ENCODE data around the gene MYO18B.
A peak's percentile ranks its signal among the peaks of the same experiment; 100 is the strongest.

MYO18B gene

DNA sequence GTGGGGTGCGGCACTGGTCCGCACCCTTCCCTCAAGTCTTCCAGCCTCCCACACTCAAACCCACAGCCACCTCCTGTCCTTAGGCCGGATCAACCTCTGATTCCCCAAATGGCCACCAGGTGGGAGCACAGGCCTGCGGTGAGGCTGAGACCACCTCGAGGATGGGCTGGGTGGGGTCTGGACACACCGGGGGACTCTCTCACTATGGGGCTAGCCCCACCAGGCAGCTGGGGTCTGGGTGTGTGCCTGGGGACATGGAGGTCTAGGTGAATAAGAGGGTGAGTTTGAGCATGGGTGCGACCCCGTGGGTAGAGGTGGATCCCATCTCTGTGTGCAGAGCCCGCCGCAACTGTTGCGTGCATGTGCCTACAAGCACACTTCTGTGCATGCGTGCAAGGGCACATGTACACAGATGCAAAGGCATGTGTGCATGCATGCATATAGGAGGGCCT, 32.6 kb downstream of the MYO18B start:
- peak in 6 of 56 donors; percentile 4 to 27 (median 14) for DNase-seq

DNA sequence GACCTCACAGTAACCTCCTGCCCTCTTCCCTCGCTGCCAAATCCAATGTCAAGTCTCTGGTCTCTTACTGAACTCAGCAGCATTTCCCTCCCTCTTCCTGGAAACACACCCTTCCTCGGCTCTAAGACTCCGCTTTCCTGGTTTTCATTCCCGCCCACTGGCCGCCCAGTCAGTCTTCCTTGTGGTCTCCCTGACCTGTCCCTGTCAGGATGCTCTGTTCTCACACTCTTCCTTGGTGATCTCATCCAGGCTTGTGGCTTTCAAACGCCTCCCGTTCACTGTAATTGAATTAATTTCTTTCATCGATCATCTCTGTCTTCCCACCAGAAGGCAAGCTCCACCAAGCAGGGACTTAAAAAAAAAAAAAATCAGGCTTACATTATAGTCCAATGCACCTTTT, 33.5 kb downstream of the MYO18B start:
- DNase-seq = no peak

DNA sequence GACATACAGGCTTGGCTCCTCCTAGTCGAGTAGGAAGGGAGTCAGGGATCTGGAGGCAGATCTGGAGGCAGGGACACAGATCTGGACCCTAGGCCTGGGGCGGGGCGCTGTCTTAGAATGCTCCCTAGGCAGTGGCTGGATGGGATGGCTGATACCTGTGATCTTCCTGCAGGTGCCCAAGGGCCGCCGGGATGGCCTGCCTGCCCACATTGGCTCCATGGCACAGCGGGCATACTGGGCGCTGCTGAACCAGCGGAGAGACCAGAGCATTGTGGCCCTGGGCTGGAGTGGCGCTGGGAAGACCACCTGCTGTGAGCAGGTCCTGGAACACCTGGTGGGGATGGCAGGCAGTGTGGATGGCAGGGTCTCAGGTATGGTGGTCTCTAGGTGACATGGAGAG, 35.4 kb downstream of the MYO18B start:
- DNase-seq = no peak

DNA sequence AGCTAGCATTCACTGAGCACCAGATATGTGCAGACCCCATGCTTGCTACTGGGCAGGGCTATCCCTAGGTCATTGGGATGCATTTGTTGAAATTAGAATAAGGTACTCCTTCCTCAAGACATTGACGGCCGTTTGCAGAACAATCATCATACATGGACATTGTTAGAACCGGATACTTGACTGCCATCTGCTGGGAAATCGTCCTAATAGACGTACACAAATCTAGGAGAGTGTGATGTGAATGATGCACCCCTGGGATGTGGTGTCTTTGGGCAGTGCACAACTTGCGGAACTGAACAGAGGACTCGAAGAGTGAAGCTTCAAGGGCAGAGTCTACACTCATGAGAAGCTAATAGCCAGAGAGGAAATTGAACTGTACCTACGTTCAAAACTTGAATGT, 35.9 kb downstream of the MYO18B start:
- peak in 2 of 56 donors; percentile 0 to 26 for DNase-seq

DNA sequence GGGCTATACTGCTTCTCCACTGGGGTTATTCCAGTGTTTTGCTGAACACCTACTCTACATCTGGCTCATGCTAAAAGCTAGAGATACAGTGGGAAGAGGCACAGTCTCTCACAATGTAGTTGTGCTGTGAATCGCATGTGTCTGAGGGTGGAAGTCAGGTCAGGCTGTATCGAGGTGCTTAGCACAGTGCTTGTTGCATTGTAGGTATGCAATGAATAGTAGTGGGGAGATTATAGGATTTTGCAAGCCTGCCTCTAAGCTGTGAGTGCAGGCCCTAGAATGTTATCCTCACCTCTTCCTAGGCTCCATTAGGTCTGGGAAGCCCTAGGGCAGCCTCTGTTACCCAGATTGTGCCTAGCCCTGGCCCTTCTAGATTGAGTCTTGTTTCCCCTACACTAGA, 37.4 kb downstream of the MYO18B start:
- no peak for DNase-seq

DNA sequence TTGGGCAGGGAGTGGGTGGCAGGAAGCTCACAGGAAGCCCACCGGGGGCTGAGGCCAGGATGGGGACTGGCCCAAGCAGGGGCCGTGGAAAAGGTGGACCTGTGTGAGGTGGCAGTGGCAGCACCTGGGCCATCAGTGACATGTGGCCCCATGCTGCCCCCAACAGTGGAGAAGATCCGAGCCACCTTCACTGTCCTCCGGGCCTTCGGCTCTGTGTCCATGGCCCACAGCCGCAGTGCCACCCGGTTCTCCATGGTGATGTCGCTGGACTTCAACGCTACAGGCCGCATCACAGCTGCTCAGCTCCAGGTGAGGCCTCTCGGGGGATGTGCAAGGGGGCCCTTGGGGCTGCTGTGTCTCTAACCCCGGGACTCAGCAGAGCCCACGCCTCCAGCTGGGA, 37.9 kb downstream of the MYO18B start:
- no peak for DNase-seq

DNA sequence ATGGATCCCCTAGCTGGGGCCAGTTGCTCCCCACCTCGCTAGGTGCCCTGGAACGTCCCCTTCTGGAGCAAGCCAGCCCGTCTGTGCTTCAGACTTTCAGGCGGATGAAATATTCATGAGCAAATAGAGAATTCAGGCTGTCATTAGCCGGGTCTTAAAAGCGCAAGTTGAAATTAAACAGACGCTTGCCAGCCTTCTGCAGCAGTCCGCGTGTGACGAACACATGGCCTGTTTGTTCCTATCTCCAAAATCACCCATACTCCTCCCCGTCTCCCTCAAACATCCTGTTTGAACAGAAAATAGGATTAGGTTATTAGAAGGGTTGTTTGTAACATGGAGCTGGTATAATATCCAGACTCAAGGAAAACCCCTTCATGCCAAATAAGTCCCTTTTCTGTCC, 38.7 kb downstream of the MYO18B start:
- no peak for DNase-seq

DNA sequence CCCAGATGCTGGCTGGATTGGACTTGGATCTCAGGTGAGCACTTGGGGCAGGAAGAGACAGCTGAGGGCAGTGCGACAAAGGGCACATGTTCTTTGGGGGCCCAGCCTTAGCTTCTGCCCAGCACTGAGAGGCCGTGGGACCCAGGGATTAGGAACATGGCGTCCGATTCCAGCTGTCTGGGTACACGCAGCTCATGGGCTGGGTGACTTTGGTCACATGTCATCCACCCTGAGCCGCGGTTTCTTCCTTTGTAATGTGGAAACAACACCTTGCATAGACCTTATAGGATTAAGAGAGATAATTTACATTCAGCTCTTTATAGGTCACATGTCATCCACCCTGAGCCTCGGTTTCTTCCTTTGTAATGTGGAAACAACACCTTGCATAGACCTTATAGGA, 39.8 kb downstream of the MYO18B start:
- no peak for DNase-seq

DNA sequence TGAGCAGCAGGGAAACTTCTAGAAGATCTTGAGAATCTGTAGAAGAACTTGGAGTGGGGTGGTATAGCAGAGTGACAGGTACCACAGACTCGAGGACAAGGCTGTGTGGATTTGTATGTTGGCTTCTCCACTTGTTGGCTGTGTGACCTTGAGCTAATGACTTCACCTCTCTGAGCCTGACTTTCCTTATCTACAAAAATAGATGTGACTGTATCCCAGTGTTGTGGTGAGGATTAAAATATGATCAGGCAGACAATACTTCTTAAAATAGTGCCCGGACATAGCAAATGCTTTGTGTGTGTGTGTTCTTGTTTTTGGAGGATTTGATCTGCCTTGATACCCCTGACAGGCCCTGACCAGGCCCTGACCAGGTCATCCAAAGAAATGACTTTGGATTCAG, 40.8 kb downstream of the MYO18B start:
- no peak for DNase-seq

DNA sequence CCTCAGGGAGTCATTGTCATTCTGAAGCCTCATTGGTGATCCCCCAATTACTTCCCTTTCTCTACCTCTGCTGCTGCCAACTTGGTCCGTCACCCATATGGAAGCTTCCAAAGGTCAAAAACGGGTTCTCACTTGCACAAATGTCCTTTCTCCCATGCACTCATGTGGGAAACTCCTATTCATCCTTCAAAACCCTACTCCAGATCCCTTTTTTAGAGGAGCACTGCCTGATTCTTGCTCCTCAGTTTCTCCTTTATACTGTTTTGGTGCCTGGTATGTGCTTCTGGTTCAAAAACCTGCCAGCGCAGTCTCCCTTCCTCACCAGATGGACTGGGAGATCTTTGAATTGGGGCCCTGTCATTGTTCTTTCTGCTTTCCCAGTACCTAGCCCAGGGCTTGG, 41.9 kb downstream of the MYO18B start:
- no peak for DNase-seq

DNA sequence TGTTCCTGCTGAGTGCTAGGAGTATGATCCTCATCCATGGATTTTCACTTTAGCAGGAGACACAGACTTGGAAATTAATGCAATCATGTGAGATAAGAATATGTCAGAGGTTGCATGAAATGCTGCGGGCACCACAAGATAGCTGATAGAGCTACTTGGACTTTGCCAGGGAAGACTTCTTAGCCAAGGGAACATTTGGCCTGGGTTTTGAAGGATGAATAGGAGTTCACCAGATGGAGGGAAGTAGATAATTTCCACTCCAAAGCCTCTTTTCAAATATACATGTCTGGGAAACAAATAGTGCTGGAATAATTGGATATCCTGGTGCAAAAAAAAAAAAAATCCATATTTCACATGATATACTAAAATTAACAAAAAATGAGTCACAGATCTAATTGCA, 44.2 kb downstream of the MYO18B start:
- DNase-seq = no peak

DNA sequence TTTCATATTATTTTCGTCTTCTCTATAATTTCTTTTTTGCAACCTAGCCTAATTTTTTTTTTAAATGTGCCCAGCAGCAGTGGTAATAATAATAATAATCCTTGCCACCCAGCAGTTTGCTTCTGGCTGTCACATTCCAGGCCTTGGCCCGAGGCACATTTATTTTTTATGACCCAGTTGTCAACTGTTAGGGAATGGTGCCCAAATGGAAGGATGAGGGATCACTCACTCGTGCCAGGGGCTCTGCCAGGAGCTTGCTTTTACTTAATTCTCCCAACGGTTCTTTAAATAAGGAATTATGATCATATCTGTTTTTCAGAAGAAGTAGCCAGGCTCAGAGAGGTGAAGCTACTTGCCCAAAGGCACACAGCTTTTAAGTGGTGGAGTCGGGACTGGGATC, 49.6 kb downstream of the MYO18B start:
- DNase-seq = no peak

DNA sequence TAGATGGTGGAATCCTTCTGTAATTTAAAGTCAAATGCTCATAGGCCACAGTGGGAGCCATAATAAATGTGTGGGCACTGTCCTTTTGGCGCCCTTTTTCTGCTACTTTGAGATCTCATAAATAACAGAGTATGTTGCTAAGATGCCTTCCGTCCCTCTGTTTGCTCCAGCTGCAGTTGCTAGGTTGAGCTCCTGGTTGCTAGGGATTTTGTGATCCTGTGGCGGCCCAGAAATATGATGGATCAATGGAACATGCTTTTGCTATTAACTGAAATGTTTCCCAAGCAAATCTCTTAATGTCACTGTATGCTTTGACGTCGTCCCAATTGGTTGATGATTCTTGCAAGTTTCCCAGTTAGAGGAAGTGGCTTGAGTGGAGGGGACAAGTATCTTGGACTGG, 53.5 kb downstream of the MYO18B start:
- DNase-seq = no peak

DNA sequence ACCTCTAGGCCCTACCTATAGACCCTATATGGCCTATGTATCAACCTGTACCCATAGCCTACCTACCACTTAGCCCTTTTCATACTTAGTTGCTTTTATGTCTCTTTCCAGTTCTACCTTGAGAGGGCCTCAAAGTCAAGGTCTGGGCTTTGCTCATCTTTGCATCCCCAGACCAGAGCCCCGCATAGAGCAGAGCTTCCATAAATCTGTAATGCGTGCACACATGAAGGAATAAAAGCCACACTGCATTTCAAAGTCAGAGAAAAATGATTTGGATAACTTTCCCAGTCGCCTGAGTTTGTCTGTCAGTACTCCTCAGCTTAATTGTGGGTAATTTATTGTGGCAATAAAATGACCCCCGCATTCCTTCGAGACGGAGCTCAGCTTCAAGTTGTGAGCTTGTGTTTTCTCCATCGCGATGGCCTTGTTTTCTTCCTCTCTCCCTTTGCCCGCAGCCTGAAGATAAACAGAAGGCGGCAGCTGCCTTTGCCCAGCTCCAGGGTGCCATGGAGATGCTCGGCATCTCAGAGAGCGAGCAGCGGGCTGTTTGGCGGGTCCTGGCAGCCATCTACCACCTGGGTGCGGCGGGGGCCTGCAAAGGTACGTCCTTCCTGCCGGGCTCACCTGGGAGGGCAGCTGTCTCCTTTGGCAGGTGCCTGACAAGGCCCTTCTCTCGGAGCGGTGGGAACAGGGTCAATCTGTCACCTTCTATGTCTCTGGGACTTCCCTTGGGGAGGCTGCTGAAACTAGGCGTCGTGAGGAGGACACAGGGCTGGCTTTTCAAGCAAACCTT, 55.7 kb downstream of the MYO18B start:
- no peak for DNase-seq

DNA sequence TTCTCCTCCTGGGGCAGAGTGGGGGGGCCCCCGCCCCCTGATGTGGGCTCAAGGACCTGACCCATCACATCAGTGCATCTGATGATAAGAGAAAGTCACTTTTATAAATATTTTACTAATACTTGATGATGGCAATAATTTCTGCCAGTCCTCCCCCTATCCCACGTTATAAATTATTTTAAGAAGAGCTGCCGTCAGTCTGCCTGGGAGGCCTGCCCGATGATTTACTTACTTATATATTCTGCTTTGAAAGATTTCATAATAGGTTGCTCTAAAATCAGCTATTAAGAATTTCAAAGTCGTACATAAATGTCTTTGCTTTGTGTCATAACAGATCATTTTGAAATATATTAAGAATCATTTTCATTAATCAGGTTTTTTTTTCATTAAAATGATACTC, 58.8 kb downstream of the MYO18B start:
- DNase-seq = no peak

DNA sequence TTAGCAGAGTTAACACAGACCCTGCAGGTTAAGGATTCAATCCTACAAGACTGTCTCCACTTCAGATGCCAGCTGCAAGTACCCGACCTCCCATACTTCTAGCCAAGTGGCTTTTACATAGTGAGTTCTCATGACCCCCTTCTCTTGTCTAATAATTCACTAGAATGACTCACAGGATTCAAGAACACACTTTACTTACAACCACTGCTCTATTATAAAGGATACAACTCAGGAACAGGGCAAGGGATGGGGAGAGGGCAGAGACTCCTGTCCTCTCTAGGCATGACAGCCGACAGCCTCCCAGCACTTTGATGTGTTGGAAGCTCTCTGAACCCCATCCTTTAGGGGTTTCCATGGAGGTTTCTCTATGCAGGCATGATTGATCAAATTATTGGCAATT, 60.0 kb downstream of the MYO18B start:
- DNase-seq = no peak

DNA sequence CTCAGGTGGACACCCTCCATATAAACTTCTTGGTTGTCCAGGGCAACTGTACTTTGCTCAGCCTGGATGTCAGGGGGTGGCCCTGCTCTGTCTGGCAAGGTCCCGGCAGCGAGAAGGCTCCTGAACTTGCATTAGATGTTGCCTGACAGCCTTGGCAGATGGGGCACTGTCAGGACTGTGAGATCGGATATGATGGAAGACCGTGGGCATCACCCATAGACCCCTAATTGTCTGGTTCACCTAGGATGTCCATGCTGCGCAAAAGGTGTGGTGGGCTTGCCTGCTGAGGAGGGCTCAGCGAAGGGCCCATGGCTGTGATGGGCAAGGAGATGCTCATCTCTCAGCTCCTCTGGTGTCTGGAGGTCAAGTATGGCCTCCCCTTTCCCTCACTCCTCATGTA, 62.7 kb downstream of the MYO18B start:
- DNase-seq = no peak

DNA sequence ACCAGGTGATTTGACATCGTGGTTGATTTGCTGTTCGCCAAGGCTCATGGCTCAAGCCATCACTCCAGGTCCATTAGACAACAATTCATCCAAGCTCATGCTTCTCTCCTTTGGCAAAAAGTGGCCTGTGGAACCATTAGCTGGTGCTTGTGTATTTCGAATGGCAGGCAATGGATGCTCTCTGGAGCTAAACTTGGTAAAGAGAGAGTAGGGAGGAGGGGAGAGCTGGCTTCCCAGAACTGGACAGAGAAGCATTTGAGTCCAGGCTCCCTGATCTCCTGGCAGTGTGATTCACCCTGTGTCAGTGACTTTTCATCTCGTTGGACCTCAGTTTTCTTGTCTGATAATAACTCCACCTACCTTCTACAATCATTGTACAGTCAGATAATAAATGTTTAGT, 64.6 kb downstream of the MYO18B start:
- DNase-seq = no peak

DNA sequence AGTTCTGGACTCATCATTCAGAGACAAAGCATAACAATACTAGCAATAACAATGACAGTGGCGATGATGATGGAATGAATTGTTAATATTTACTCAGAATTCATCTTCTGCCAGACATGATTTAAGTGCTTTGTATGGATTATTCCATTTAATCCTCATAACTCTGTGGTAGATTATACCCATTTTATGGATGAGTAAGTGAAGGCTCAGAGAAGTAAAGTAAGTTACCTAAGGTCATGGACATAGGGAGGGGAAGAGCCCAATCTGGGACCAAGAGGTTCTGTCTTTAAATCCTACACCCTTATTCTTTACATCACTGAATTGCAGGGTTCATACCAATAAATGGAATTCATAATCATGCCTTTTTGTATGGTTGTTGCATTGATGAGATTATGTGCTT, 72.7 kb downstream of the MYO18B start:
- no peak for DNase-seq

DNA sequence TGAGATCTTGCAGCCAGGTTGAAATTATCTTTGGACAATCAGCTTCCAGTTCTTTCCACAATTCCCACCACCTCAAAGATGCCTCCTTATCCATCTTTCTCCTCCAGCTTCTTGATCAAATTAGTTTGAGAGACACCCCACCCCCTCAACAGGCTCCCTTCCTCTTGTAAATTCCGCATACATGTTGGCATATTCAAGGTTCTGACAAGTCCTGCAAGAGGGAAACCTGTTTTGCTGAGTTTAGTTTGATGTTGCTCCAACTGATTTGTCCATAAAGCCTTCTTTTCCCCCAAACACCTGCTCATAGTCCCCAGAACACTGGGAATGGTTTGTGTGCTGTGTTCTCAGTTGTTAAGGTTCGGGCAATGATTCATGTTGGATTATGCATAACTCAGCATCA, 73.6 kb downstream of the MYO18B start:
- DNase-seq = no peak

DNA sequence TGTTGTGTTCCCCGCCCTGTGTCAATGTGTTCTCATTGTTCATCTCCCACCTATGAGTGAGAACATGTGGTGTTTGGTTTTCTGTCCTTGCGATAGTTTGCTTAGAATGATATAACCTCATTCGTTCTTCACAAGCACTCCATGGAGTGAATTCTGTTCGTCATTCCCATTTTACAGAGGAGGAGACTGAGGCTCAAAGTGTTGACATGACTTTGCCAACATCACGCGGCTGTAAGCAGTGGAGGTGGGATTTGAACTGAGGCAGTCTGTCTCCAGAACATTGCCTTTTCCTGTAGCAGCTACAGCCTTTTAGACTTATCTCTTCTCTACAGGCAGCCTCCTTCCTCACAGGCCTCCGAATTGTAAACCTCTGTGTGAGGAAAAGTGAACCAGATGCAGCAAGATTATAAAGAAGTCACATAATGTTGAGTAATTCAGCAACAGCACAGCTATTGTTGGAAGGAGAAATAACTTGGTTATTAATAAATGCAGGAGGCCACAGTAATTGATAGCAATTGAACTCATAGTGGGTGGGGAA, 74.6 kb downstream of the MYO18B start:
- DNase-seq = no peak

DNA sequence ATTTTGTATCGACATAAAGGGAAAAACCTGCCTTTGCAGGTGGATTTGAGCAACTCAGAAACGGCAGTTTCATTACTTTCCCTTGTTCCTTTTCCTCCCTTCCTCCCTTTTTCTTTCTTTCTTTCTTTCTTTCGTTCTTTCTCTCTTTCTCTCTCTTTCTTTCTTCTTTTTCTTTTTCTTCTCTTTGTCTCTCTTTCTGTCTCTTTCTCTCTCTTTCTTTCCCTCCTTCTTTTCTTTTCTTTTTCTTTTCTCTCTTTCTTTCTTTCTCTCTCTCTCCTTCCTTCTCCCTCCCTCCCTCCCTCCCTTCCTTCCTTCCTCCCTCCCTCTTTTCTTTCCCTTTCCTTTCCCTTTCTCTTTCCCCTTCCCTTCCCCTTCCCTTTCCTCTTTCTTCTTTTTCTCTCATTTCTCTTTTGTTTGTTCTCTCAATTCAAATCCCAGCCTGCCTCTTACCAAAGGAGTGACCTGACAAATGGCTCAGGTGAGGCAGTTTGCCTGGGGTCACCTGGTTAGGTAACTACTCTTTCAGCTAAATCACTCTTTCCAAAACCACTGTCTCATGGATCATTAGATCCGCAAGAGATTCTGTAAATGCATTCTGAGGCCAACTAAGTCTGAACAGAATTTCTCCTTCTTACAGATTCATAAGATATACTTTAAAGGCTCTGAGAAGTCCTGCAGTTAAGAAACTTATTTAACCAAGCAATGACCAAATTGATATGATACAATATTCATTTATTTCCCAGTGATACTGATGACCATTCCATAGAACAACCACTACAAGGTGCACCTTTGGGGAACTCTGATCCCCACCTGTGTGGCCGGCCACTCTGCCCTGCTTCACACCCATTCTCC, 75.3 kb downstream of the MYO18B start:
- DNase-seq = no peak

DNA sequence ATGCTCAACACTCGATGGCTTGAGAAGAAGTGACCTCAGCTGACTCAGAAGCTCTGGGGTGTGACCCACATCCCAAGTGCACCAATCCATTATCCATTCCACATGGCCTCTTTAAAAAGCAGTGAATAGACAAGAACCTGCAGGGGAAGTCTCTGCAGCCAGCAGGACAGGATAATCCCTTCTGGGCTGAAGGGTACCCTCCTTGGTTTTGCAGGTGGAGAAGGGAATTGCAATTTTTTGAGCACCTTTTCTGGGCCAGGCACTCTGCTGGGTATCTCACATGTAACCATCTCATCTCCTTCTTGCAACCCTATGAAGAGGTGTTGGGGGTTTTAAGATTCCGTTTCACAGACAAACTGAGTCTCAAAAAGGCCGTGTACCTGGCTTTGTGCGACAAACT, 76.6 kb downstream of the MYO18B start:
- DNase-seq = no peak
